GM19328 (cell line): ENCODE data around the gene TMEM178B.
"Not testable (repeated sequence)": the region's sequence is repeated elsewhere in the genome, so short reads cannot be mapped to it uniquely, and the experiment has no call there.

Source experiments
- ATAC-seq: cut with Tn5 transposase; IDR thresholded peaks from one replicate; pipeline ENCODE4 v1.9.1; 2021; ENCODE audit warnings: mild to moderate bottlenecking, moderate library complexity; ENCODE audit not compliant: unreplicated experiment

The TMEM178B gene

GRCh38 chr7:141142058-141142457, 68.2 kb downstream of the TMEM178B start:
- no peak for ATAC-seq

GRCh38 chr7:141144921-141145629, 71.2 kb downstream of the TMEM178B start:
- no peak for ATAC-seq

GRCh38 chr7:141145630-141145982, 71.7 kb downstream of the TMEM178B start:
- ATAC-seq: no peak

- no peak for ATAC-seq
These were observed 73.6 kb downstream of the TMEM178B start for GRCh38 chr7:141147482-141147881.

- no peak for ATAC-seq
These were observed 76.6 kb downstream of the TMEM178B start for GRCh38 chr7:141150465-141150864.

- no peak for ATAC-seq
These were observed 77.9 kb downstream of the TMEM178B start for GRCh38 chr7:141151746-141152145.

- ATAC-seq: no peak
These were observed 79.4 kb downstream of the TMEM178B start for GRCh38 chr7:141153231-141153630.

GRCh38 chr7:141154131-141154732, 80.4 kb downstream of the TMEM178B start:
- ATAC-seq: no peak

- no peak for ATAC-seq
These were observed 82.5 kb downstream of the TMEM178B start for GRCh38 chr7:141156407-141156806.

- no peak for ATAC-seq
These were observed 83.4 kb downstream of the TMEM178B start for GRCh38 chr7:141157138-141157765.

- ATAC-seq: no peak
These were observed 84.7 kb downstream of the TMEM178B start for GRCh38 chr7:141158561-141158960.

- ATAC-seq: no peak
These were observed 86.5 kb downstream of the TMEM178B start for GRCh38 chr7:141160246-141160860.

- no peak for ATAC-seq
These were observed 88.0 kb downstream of the TMEM178B start for GRCh38 chr7:141161550-141162535.

GRCh38 chr7:141165521-141165920, 91.7 kb downstream of the TMEM178B start:
- no peak for ATAC-seq

GRCh38 chr7:141166926-141167325, 93.1 kb downstream of the TMEM178B start:
- no peak for ATAC-seq

GRCh38 chr7:141167381-141167964, 93.6 kb downstream of the TMEM178B start:
- no peak for ATAC-seq

GRCh38 chr7:141169157-141169556, 95.3 kb downstream of the TMEM178B start:
- ATAC-seq: not testable (repeated sequence)

- not testable (repeated sequence) for ATAC-seq
These were observed 101.9 kb downstream of the TMEM178B start for GRCh38 chr7:141175728-141176127.

GRCh38 chr7:141177120-141177519, 103.3 kb downstream of the TMEM178B start:
- ATAC-seq: not testable (repeated sequence)

GRCh38 chr7:141178486-141179135, 104.7 kb downstream of the TMEM178B start:
- ATAC-seq: no peak
